IMR-90 (cell line): ENCODE measurements around the gene NF1. TPM values are rescaled to one million over a fixed set of nuclear protein-coding genes. Genes with fewer than 3 reads are reported as not detected.

Experiments
- ATAC-seq: fragments of 200-7000 bp; cut with Tn5 transposase; 2 replicates; pipeline ENCODE4 v1.9.1; 2020; ENCODE audit warnings: low read depth, mild to moderate bottlenecking, moderate library complexity
- BruUV-seq: library from RNA; stranded (reverse); fragments of 400-500 nt; replicated peaks from 2 replicates; lab custom pipeline; 2021; lab: Mats Ljungman, UMichigan
- CTCF ChIA-PET: fragments of 300-600 bp; formaldehyde crosslinking; extraction: SDS; loops from one replicate; lab custom pipeline; 2021; ENCODE audit warnings: antibody characterized with exemption; lab: Yijun Ruan, JAX
- POLR2A ChIA-PET: fragments of 300-600 bp; sonication (Branson Sonifier 250); formaldehyde crosslinking; loops from one replicate; lab custom pipeline; 2022; ENCODE audit warnings: antibody characterized with exemption; ENCODE audit not compliant: unreplicated experiment; lab: Charles Lee
- DNase-seq: peaks from one replicate; pipeline ENCODE4 v3.0.0; 2013
- H2AFZ ChIP-seq: replicated peaks from 2 replicates; pipeline ENCODE3; 2013; ENCODE audit warnings: low read length, mild to moderate bottlenecking; ENCODE audit not compliant: poor library complexity
- H2AK5ac ChIP-seq: 2 replicates; pipeline ENCODE4 v1.6.1; 2013; ENCODE audit warnings: low read depth, low read length, inconsistent platforms
- H2AK9ac ChIP-seq: replicated peaks from 2 replicates; pipeline ENCODE3; 2013; ENCODE audit warnings: mild to moderate bottlenecking, low read depth, low read length, moderate library complexity; ENCODE audit not compliant: poor library complexity
- H2BK120ac ChIP-seq: 2 replicates; pipeline ENCODE4 v1.6.1; 2013; ENCODE audit warnings: low read depth, low read length, inconsistent platforms
- H2BK15ac ChIP-seq: 3 replicates; pipeline ENCODE4 v1.6.1; 2013; ENCODE audit warnings: low read depth, low read length, inconsistent platforms
- H2BK20ac ChIP-seq: 2 replicates; pipeline ENCODE4 v1.6.1; 2013; ENCODE audit warnings: low read depth, mild to moderate bottlenecking, inconsistent platforms, low read length, moderate library complexity
- H2BK5ac ChIP-seq: 2 replicates; pipeline ENCODE4 v1.6.1; 2013; ENCODE audit warnings: mild to moderate bottlenecking, low read depth, low read length, inconsistent platforms; ENCODE audit not compliant: poor library complexity, severe bottlenecking
- H3K14ac ChIP-seq: replicated peaks from 2 replicates; pipeline ENCODE4 v1.6.1; 2013; ENCODE audit warnings: low read depth, low read length, inconsistent platforms
- H3K18ac ChIP-seq: 2 replicates; pipeline ENCODE4 v1.6.1; 2013; ENCODE audit warnings: low read depth, low read length, control low read depth
- H3K23ac ChIP-seq: 2 replicates; pipeline ENCODE4 v1.6.1; 2013; ENCODE audit warnings: low read depth, low read length, inconsistent platforms
- H3K27ac ChIP-seq: 2 replicates; pipeline ENCODE4 v1.5.1; 2013; ENCODE audit warnings: mild to moderate bottlenecking, control low read depth, low read length; ENCODE audit not compliant: insufficient read depth
- H3K27me3 ChIP-seq: 2 replicates; pipeline ENCODE4 v1.6.1; 2013; ENCODE audit warnings: low read length; ENCODE audit not compliant: control insufficient read depth, insufficient read depth
- H3K36me3 ChIP-seq: 2 replicates; pipeline ENCODE4 v1.6.1; 2013; ENCODE audit warnings: low read length, mixed read lengths; ENCODE audit not compliant: control insufficient read depth, insufficient read depth
- H3K4ac ChIP-seq: 2 replicates; pipeline ENCODE4 v1.6.1; 2013; ENCODE audit warnings: low read depth, low read length, inconsistent platforms
- H3K4me1 ChIP-seq: 2 replicates; pipeline ENCODE4 v1.6.1; 2013; ENCODE audit warnings: low read length, mixed read lengths; ENCODE audit not compliant: control insufficient read depth, insufficient read depth
- H3K4me2 ChIP-seq: 2 replicates; pipeline ENCODE4 v1.6.1; 2013; ENCODE audit warnings: low read depth, mild to moderate bottlenecking, control low read depth, low read length, moderate library complexity
- H3K4me3 ChIP-seq: 2 replicates; pipeline ENCODE4 v1.5.1; 2013; ENCODE audit warnings: low read depth, mild to moderate bottlenecking, control low read depth, low read length, moderate library complexity; ENCODE audit not compliant: insufficient read depth
- H3K56ac ChIP-seq: 2 replicates; pipeline ENCODE4 v1.6.1; 2013; ENCODE audit warnings: low read length, inconsistent platforms; ENCODE audit not compliant: insufficient read depth; ENCODE audit errors: extremely low read depth
- H3K79me1 ChIP-seq, 2 experiments: 2 replicates each; pipeline ENCODE4 v1.6.1; 2013; ENCODE audit warnings: low read length in 2 of 2, inconsistent platforms in 1 of 2, low read depth in 1 of 2
- H3K9ac ChIP-seq: 2 replicates; pipeline ENCODE4 v1.6.1; 2013; ENCODE audit warnings: low read depth, low read length, control low read depth
- H3K9me1 ChIP-seq: 2 replicates; pipeline ENCODE4 v1.6.1; 2013; ENCODE audit warnings: low read length, inconsistent platforms; ENCODE audit not compliant: insufficient read depth
- H3K9me3 ChIP-seq: 2 replicates; pipeline ENCODE4 v1.6.1; 2013; ENCODE audit warnings: low read length; ENCODE audit not compliant: control insufficient read depth, insufficient read depth
- H4K20me1 ChIP-seq: 2 replicates; pipeline ENCODE4 v1.6.1; 2013; ENCODE audit warnings: low read length, inconsistent platforms; ENCODE audit not compliant: insufficient read depth
- H4K5ac ChIP-seq: 2 replicates; pipeline ENCODE4 v1.6.1; 2013; ENCODE audit warnings: mild to moderate bottlenecking, low read depth, low read length, control low read depth
- H4K8ac ChIP-seq, 2 experiments: 2 replicates each; pipeline ENCODE4 v1.6.1; 2013; ENCODE audit warnings: low read depth in 2 of 2, low read length in 2 of 2, control low read depth in 1 of 2, inconsistent platforms in 1 of 2
- H4K91ac ChIP-seq: 2 replicates; pipeline ENCODE4 v1.6.1; 2013; ENCODE audit warnings: low read depth, low read length, inconsistent platforms; ENCODE audit not compliant: insufficient read depth
- CHD1 ChIP-seq: IDR thresholded peaks from 2 replicates; pipeline ENCODE4 v1.6.1; 2012; ENCODE audit warnings: low read depth, low read length, improper control_type of control experiment
- FOS ChIP-seq: fragments of 150-350 bp; IDR thresholded peaks from 2 replicates; pipeline ENCODE4 v1.6.1; 2016; ENCODE audit warnings: low read depth, low read length
- dilution Hi-C: fragments of 300-500 bp; cut with HindIII; formaldehyde crosslinking; loops from one replicate; pipeline ENCODE4 v1.14.3; 2018; ENCODE audit warnings: low sequenced_read_pairs; ENCODE audit not compliant: unreplicated experiment
- in situ Hi-C: fragments of 300-500 bp; cut with MboI; formaldehyde crosslinking; loops from 3 replicates; pipeline ENCODE4 v1.14.3; 2019; ENCODE audit warnings: low sequenced_read_pairs, inconsistent platforms, mixed read lengths
- intact Hi-C: fragments of 100-400 bp; cut with micrococcal nuclease; formaldehyde crosslinking; loops from 2 replicates; pipeline ENCODE4 v1.10.0; 2022
- polyA plus RNA-seq, 3 experiments: library from polyadenylated mRNA; depleted of rRNA; stranded (reverse); fragments of >200 nt; gene quantifications; 2 replicates each; pipeline ENCODE4 v1.2.3, GENCODE V29; 2012; ENCODE audit warnings: low replicate concordance in 1 of 3
- total RNA-seq: library from RNA; depleted of rRNA; stranded (reverse); fragments of >200 nt; gene quantifications from 2 replicates; pipeline ENCODE4 v1.2.3, GENCODE V29; 2012
- TF ChIP-seq, protein P1 (sequence below): fragments of 150-350 bp; IDR thresholded peaks from 2 replicates; pipeline ENCODE4 v1.6.1; 2017; ENCODE audit warnings: mild to moderate bottlenecking, antibody characterized with exemption, low read length, low read depth

The NF1 gene
- total and polyA plus RNA-seq, 2 of the 4 experiments (the other 2 are of a cell fraction): 17.9 to 48.6 TPM

DNA sequence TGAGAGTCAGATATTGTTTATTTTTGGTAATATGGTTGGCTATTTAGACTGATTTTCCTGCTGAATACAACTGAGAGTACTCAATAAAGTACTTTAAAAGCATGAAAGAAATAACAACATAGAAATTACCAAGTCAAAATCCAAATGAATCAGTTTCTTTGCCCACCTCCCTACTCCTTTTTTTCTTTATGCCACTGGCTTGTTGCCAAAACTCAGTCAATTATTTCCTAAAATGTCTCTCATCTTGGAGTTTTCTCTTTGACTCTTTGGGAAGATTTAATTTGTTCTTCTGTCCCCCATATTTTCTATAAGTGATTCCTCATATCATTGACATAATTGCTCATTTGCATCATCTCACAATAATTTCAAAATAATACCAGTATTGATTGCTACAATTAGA, 204.8 kb downstream of the NF1 start:
- no peak overlapping the region for H3K9ac ChIP-seq
- no peak for ATAC-seq
- no peaks in the 10 kb centered on the region for H3K27me3 ChIP-seq
- TF ChIP-seq, protein P1, sequence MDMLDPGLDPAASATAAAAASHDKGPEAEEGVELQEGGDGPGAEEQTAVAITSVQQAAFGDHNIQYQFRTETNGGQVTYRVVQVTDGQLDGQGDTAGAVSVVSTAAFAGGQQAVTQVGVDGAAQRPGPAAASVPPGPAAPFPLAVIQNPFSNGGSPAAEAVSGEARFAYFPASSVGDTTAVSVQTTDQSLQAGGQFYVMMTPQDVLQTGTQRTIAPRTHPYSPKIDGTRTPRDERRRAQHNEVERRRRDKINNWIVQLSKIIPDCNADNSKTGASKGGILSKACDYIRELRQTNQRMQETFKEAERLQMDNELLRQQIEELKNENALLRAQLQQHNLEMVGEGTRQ: no peak
- TF ChIP-seq CHD1: no peak
- no peak for TF ChIP-seq FOS
- DNase-seq: no peak
- H3K56ac ChIP-seq: no peak overlapping the region
- no peak overlapping the region for H2BK15ac ChIP-seq
- H3K9me3 ChIP-seq: no peaks in the 10 kb centered on the region
- H2AFZ ChIP-seq: no peak overlapping the region
- dilution Hi-C loops (no loop called here), intact Hi-C loops (no loop called here), in situ Hi-C loops (no loop called here)
- H2AK5ac ChIP-seq: no peak overlapping the region
- no peaks in the 10 kb centered on the region for H3K36me3 ChIP-seq
- H2BK20ac ChIP-seq: no peak overlapping the region
- H3K4me3 ChIP-seq: no peak overlapping the region
- peaks cover 14 to 26% of the 10 kb centered on the region in 2 experiments for H3K79me1 ChIP-seq
- H4K5ac ChIP-seq: no peak overlapping the region
- no TSS peak for BruUV-seq
- POLR2A ChIA-PET: interaction anchor here (0.5 kb wide), 1 partner anchor 12 kb away, joined by 4 read pairs; no protein-coding TSS in a partner anchor
- H2BK5ac ChIP-seq: no peak overlapping the region
- no peak overlapping the region for H3K14ac ChIP-seq
- no peak overlapping the region for H4K8ac ChIP-seq
- no peak overlapping the region for H2BK120ac ChIP-seq
- H3K4me1 ChIP-seq: no peaks in the 10 kb centered on the region
- no peak overlapping the region for H4K91ac ChIP-seq
- no peak overlapping the region for H3K4ac ChIP-seq
- H3K9me1 ChIP-seq: no peaks in the 10 kb centered on the region; the same call in 1 of the 2 replicates
- H3K4me2 ChIP-seq: no peak overlapping the region
- no peak overlapping the region for H3K27ac ChIP-seq
- H2AK9ac ChIP-seq: no peak overlapping the region
- no peaks in the 10 kb centered on the region; the same call in 1 of the 2 replicates for H4K20me1 ChIP-seq
- H3K18ac ChIP-seq: no peak overlapping the region
- H3K23ac ChIP-seq: no peak overlapping the region
- CTCF ChIA-PET: no interaction called here
